Astrocyte of the cerebellum (primary cell): Measurements from ENCODE around the gene VASH1.

ENCODE experiments used
- DNase-seq: peaks from one replicate; pipeline ENCODE4 v3.0.0-alpha.2; 2011; ENCODE audit warnings: low read depth
- H3K4me3 ChIP-seq: 2 replicates; pipeline ENCODE4 v1.5.1; 2011; ENCODE audit warnings: mild to moderate bottlenecking, low read depth, low read length, moderate library complexity
- in situ Hi-C: cut with HindIII; loops from 2 replicates; pipeline ENCODE4 v1.10.0; 2017; ENCODE audit warnings: low sequenced_read_pairs
- TF ChIP-seq, protein P1 (sequence below): IDR thresholded peaks from 2 replicates; pipeline ENCODE4 v1.5.1; 2012; ENCODE audit warnings: low read length, low read depth, moderate library complexity, mild to moderate bottlenecking; ENCODE audit errors: missing control alignments

VASH1 gene

DNA sequence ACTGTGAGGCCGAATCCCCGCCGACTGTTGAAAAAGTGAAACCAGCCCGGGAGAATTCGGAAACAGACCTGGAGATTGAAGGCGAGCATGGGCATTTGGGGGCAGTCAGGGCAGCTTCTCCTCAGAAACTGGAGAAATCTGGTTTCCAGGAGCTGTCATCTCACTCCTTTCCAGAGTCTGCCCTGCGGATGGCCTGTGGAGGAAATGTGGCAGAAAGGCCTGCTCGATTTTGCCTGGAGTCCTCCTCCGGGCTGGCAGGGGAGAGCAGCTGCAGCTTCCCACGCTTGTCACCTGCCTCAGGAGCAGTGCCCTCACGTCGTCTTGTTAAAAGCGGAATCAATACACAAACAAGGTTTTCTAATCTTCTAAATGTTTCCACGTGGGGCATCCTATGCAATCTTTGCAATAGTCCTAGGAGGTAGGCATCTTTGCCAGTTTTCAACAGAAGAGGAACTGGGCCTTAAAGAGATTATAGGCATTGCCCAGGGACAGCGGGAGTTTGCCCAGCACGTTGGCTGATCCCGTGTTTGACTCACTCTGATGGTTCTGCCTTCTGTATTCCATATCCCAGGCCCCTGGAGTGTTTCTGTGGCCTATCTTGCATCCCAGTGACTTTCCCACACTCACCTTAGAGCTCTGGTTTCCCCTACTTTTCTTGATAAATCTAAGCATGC, 67.2 kb downstream of the VASH1 start:
- in situ Hi-C loops: no loop called here
- peak overlapping the region; percentile 15 for H3K4me3 ChIP-seq
- TF ChIP-seq, protein P1, sequence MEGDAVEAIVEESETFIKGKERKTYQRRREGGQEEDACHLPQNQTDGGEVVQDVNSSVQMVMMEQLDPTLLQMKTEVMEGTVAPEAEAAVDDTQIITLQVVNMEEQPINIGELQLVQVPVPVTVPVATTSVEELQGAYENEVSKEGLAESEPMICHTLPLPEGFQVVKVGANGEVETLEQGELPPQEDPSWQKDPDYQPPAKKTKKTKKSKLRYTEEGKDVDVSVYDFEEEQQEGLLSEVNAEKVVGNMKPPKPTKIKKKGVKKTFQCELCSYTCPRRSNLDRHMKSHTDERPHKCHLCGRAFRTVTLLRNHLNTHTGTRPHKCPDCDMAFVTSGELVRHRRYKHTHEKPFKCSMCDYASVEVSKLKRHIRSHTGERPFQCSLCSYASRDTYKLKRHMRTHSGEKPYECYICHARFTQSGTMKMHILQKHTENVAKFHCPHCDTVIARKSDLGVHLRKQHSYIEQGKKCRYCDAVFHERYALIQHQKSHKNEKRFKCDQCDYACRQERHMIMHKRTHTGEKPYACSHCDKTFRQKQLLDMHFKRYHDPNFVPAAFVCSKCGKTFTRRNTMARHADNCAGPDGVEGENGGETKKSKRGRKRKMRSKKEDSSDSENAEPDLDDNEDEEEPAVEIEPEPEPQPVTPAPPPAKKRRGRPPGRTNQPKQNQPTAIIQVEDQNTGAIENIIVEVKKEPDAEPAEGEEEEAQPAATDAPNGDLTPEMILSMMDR: no peak
- DNase-seq: no peak

GRCh38 chr14:76829013-76829365, 67.7 kb downstream of the VASH1 start:
- DNase-seq: no peak
- in situ Hi-C loops: no loop called here
- H3K4me3 ChIP-seq: no peak overlapping the region
- TF ChIP-seq, protein P1: no peak

DNA sequence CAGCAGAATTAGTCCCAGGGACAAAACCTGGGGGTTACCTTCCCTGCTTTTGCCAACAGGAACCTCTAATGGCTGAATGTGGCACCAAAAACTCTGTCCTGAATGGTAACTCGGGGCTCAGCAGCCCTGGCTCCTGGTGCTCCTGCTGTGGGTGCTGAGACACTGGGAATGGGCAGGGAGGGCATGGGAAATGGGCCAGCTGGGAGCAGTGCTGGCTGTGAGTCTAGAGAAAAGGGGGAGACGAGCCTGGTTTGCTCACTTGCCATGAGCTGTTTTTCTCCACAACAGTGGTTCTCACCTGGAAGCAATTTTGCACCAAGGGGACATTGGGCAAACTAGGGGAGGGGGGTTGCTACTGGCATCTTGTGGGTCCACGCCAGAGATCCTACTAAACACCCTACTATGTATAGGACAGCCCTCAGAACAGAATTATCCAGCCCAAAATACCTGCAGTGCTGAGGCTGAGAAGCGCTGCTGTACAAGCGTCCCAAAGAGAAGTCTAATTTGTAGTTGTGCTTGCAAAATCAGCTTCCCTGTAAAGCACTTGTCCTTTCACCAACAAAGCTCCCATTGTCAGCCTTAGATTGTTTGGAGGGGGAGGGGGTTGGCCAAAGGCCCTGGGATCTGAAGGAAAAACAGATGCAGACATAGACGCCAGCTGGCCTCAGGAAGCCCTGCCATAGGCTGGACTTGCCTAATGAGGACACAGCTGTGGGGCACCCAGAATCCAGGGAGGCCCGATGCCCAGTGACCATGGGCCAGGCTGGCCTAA, 68.6 kb downstream of the VASH1 start:
- H3K4me3 ChIP-seq: no peak overlapping the region
- no peak for DNase-seq
- in situ Hi-C loops: no loop called here
- TF ChIP-seq, protein P1: no peak

GRCh38 chr14:76830556-76830955, 69.3 kb downstream of the VASH1 start:
- in situ Hi-C loops: no loop called here
- DNase-seq: no peak
- TF ChIP-seq, protein P1: no peak

DNA sequence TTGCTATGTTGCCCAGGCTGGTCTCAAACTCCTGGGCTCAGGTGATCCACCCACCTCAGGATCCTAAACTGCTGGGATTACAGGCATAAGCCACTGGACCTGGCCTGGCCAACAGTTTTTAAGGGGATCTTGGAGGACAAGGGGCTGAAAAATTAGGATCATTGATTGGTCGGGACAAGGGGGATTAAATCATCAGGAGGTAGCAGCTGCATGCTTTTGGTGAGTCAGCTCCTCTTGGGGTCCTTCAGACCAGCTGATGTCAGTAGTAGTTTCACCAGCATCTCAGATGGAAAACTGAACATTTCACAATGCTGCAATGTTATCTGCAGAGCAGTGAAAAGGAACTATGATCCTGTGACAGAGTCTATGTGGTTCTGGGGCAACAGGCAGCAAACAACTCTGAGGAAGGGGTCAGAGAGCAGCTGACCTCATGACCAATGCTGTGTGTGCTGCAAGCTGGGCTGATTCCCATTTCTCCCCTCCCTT, 71.3 kb downstream of the VASH1 start:
- in situ Hi-C loops: no loop called here
- TF ChIP-seq, protein P1: no peak
- H3K4me3 ChIP-seq: no peak overlapping the region
- no peak for DNase-seq

More at GRCh38 chr14:76830556-76830955, 69.3 kb downstream of the VASH1 start:
- H3K4me3 ChIP-seq: no peak overlapping the region
